Calu3 (cell line): ENCODE measurements around the gene GRIK2. TPM values are rescaled to one million over a fixed set of nuclear protein-coding genes. Genes with fewer than 3 reads are reported as not detected.

ENCODE experiments used
- BruUV-seq: library from RNA; stranded (reverse); fragments of 400-500 nt; replicated peaks from 2 replicates; lab custom pipeline; 2021; lab: Mats Ljungman, UMichigan
- CTCF ChIA-PET: fragments of 300-600 bp; sonication (Branson Sonifier 250); formaldehyde crosslinking; loops from one replicate; lab custom pipeline; 2022; ENCODE audit warnings: antibody characterized with exemption; lab: Charles Lee
- DNase-seq: peaks from one replicate; pipeline ENCODE4 v3.0.0; 2022
- H3K27ac Mint-ChIP-seq: one replicate; pipeline ENCODE4 v1.8.0; 2022; ENCODE audit warnings: mixed read lengths; ENCODE audit not compliant: unreplicated experiment
- H3K27me3 Mint-ChIP-seq: one replicate; pipeline ENCODE4 v1.8.0; 2022; ENCODE audit warnings: mixed read lengths; ENCODE audit not compliant: unreplicated experiment
- H3K36me3 Mint-ChIP-seq: one replicate; pipeline ENCODE4 v1.8.0; 2022; ENCODE audit warnings: mild to moderate bottlenecking, moderate library complexity, mixed read lengths; ENCODE audit not compliant: insufficient read depth, unreplicated experiment
- H3K4me1 Mint-ChIP-seq: one replicate; pipeline ENCODE4 v1.8.0; 2022; ENCODE audit warnings: mild to moderate bottlenecking, low read depth, mixed read lengths; ENCODE audit not compliant: unreplicated experiment
- H3K4me3 Mint-ChIP-seq: one replicate; pipeline ENCODE4 v1.8.0; 2022; ENCODE audit warnings: mild to moderate bottlenecking, low read depth, moderate library complexity, mixed read lengths; ENCODE audit not compliant: unreplicated experiment
- H3K9me3 Mint-ChIP-seq: one replicate; pipeline ENCODE4 v1.8.0; 2022; ENCODE audit warnings: low read depth, mixed read lengths; ENCODE audit not compliant: unreplicated experiment
- intact Hi-C: fragments of 100-400 bp; cut with micrococcal nuclease; formaldehyde crosslinking; loops from one replicate; pipeline ENCODE4 v1.10.0; 2022; ENCODE audit not compliant: unreplicated experiment
- total RNA-seq: library from RNA; stranded (reverse); gene quantifications from 2 replicates; pipeline ENCODE4 v1.2.3, GENCODE V29; 2022
- TF ChIP-seq, protein P1 (sequence below): fragments of 200-600 bp; IDR thresholded peaks from one replicate; pipeline ENCODE4 v1.8.0; 2022; ENCODE audit warnings: antibody characterized with exemption; ENCODE audit not compliant: unreplicated experiment

The GRIK2 gene
- total RNA-seq, 1 experiment from 2014 or later = 3.3 TPM

DNA sequence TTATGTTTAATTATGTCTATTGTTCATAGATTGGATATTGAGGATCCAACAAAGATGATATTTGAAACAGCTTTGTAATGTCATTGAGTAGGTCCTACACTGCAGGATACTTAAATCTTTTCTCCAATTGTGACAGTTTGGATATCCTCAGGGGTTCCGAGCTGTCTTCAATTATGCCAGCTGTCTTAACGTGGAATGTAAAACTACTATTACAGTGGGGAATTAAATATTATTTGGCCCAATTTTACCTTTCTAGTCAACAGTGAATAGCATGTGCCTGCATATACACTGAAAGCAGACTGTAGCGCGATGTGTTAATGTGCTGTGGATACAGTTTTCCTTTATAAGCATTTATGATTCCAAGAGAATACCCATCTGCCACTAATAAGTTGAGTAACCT lies 156.9 kb downstream of the GRIK2 start:
- no peaks in the 10 kb centered on the region for H3K27me3 Mint-ChIP-seq
- intact Hi-C loops = no loop called here
- CTCF ChIA-PET = interaction anchor here (0.5 kb wide), 2 partner anchors 244 to 1871 kb away, joined by 3 to 6 read pairs; no protein-coding TSS in a partner anchor
- BruUV-seq = no TSS peak
- no peak for DNase-seq
- no peaks in the 10 kb centered on the region for H3K9me3 Mint-ChIP-seq
- H3K4me1 Mint-ChIP-seq = no peaks in the 10 kb centered on the region
- no peaks in the 10 kb centered on the region for H3K36me3 Mint-ChIP-seq
- TF ChIP-seq, protein P1, sequence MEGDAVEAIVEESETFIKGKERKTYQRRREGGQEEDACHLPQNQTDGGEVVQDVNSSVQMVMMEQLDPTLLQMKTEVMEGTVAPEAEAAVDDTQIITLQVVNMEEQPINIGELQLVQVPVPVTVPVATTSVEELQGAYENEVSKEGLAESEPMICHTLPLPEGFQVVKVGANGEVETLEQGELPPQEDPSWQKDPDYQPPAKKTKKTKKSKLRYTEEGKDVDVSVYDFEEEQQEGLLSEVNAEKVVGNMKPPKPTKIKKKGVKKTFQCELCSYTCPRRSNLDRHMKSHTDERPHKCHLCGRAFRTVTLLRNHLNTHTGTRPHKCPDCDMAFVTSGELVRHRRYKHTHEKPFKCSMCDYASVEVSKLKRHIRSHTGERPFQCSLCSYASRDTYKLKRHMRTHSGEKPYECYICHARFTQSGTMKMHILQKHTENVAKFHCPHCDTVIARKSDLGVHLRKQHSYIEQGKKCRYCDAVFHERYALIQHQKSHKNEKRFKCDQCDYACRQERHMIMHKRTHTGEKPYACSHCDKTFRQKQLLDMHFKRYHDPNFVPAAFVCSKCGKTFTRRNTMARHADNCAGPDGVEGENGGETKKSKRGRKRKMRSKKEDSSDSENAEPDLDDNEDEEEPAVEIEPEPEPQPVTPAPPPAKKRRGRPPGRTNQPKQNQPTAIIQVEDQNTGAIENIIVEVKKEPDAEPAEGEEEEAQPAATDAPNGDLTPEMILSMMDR = no peak
- no peak overlapping the region for H3K4me3 Mint-ChIP-seq
- H3K27ac Mint-ChIP-seq = no peak overlapping the region

- Mint-ChIP-seq H3K36me3 (no peaks in the 10 kb centered on the region), H3K27me3 (no peaks in the 10 kb centered on the region), H3K4me3 (no peak overlapping the region), H3K9me3 (no peaks in the 10 kb centered on the region), H3K27ac (no peak overlapping the region), H3K4me1 (no peaks in the 10 kb centered on the region)
- DNase-seq = no peak
- intact Hi-C loops = no loop called here
- CTCF ChIA-PET = no interaction called here
- TF ChIP-seq, protein P1 = no peak
- BruUV-seq = no TSS peak
These were observed 160.7 kb downstream of the GRIK2 start for GRCh38 chr6:101554231-101554630.

GRCh38 chr6:101558712-101559111 lies 165.2 kb downstream of the GRIK2 start:
- intact Hi-C loops = no loop called here
- no TSS peak for BruUV-seq
- TF ChIP-seq, protein P1 = no peak
- Mint-ChIP-seq H3K27ac (no peak overlapping the region), H3K9me3 (no peaks in the 10 kb centered on the region), H3K27me3 (no peaks in the 10 kb centered on the region), H3K36me3 (no peaks in the 10 kb centered on the region), H3K4me3 (no peak overlapping the region), H3K4me1 (no peaks in the 10 kb centered on the region)
- CTCF ChIA-PET = no interaction called here
- no peak for DNase-seq

DNA sequence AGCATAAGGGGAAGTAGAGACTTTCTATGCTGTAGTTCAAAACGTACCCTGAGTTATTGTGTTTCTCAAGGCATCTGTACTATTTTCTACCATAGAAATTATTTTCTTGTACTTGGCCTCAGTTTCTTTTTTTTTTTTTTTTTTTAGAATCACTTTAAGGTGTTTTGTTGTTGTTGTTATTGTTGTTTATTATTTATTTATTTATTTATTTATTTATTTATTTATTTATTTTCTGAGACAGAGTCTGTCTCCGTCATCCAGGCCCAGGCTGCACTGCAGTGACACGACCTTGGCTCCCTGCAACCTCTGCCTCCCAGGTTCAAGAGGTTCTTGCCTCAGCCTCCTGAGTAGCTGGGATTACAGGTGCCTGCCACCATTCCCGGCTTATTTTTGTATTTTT lies 179.1 kb downstream of the GRIK2 start:
- no peaks in the 10 kb centered on the region for H3K36me3 Mint-ChIP-seq
- H3K4me1 Mint-ChIP-seq = peaks cover 17% of the 10 kb centered on the region
- no TSS peak for BruUV-seq
- TF ChIP-seq, protein P1 = no peak
- H3K27me3 Mint-ChIP-seq = no peaks in the 10 kb centered on the region
- CTCF ChIA-PET = no interaction called here
- intact Hi-C loops = loop anchor here (10.0 kb wide), 1 partner anchor 232 kb away; no protein-coding TSS in a partner anchor
- no peak for DNase-seq
- H3K9me3 Mint-ChIP-seq = no peaks in the 10 kb centered on the region
- peak overlapping the region; percentile 43 for H3K27ac Mint-ChIP-seq
- H3K4me3 Mint-ChIP-seq = no peak overlapping the region
